BLaER1 (cell line): ENCODE results near the gene COX14.
"Not testable (repeated sequence)": the region's sequence is repeated elsewhere in the genome, so short reads cannot be mapped to it uniquely, and the experiment has no call there.

Source experiments
- H3K27ac ChIP-seq: shearing (Covaris generic); formaldehyde crosslinking; 2 replicates; pipeline ENCODE4 v1.8.1; 2022
- H3K27me3 ChIP-seq: shearing (Covaris generic); formaldehyde crosslinking; 2 replicates; pipeline ENCODE4 v1.8.1; 2022
- H3K36me3 ChIP-seq: shearing (Covaris generic); formaldehyde crosslinking; 2 replicates; pipeline ENCODE4 v1.8.1; 2022
- H3K4me1 ChIP-seq: shearing (Covaris generic); formaldehyde crosslinking; 2 replicates; pipeline ENCODE4 v1.8.1; 2022
- H3K4me2 ChIP-seq: shearing (Covaris generic); formaldehyde crosslinking; 2 replicates; pipeline ENCODE4 v1.8.1; 2022
- H3K4me3 ChIP-seq: shearing (Covaris generic); formaldehyde crosslinking; 2 replicates; pipeline ENCODE4 v1.8.1; 2022
- H3K9ac ChIP-seq: shearing (Covaris generic); formaldehyde crosslinking; 2 replicates; pipeline ENCODE4 v1.8.1; 2022
- H3K9me3 ChIP-seq: shearing (Covaris generic); formaldehyde crosslinking; 2 replicates; pipeline ENCODE4 v1.8.1; 2022
- H4K20me1 ChIP-seq: shearing (Covaris generic); formaldehyde crosslinking; 2 replicates; pipeline ENCODE4 v1.8.1; 2022
- Cebpa-rat ChIP-seq: shearing (Covaris generic); IDR thresholded peaks from 2 replicates; pipeline ENCODE4 v1.8.1; 2022

Gene COX14

DNA sequence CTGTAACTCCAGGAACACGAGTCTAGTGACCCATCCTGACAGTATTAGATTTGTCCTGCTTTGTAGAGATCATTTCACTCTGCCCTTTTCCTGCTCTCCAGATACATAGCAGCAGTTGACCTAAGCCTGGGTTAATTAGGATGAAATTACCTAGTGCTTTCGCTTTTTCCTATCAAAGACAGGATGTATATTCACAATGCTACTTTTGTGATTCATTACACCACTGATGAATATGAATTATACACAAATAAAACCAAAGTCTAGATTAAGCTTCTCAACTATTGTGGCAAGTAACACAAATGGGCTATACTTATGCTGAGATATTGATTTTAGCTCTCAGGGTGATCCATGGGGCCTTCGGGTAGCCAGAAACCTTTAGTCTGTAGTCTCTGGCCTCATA lies 37.3 kb downstream of the COX14 start:
- Histone ChIP-seq H3K4me3 (no peak overlapping the region), H3K36me3 (peaks cover 43% of the 10 kb centered on the region), H3K9ac (no peak overlapping the region), H4K20me1 (peaks cover 77% of the 10 kb centered on the region), H3K27ac (no peak overlapping the region), H3K27me3 (no peaks in the 10 kb centered on the region), H3K9me3 (no peaks in the 10 kb centered on the region), H3K4me1 (no peaks in the 10 kb centered on the region), H3K4me2 (no peak overlapping the region)
- no peak for TF ChIP-seq Cebpa-rat

DNA sequence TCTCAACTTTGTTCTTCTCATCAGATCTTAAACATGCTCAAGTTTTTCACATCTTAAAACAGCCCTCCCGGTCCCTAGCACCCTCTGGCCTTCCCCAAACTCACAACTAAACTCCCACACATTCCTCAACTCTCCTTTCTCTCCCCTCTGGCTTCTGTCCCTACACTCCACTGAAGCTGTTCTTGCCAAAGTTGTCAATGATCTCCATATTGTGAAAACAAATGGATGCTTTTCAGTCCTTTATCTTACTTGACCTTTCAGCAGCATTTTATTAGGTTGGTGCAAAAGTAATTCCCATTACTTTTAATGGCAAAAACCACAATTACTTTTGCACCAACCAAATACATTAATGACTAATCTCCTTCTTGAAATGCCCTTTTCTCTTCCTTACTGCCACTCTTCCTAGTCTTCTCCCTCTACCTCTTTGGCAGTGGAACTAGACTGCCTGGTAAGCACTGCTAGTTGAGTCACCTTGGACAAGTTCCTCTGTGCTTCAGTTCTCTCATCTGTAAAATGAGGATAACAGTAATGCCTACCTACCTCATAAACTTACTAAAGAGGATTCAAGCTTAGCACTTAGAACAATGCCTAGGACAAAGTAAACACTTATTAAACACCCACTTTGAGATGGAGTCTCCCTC lies 39.1 kb downstream of the COX14 start:
- no peak overlapping the region for H3K27ac ChIP-seq
- no peak overlapping the region for H3K9ac ChIP-seq
- no peak for TF ChIP-seq Cebpa-rat
- no peak overlapping the region for H3K4me3 ChIP-seq
- H4K20me1 ChIP-seq = peaks cover 66% of the 10 kb centered on the region
- H3K36me3 ChIP-seq = peaks cover 46% of the 10 kb centered on the region
- H3K4me1 ChIP-seq = no peaks in the 10 kb centered on the region
- no peak overlapping the region for H3K4me2 ChIP-seq
- no peaks in the 10 kb centered on the region for H3K9me3 ChIP-seq
- H3K27me3 ChIP-seq = no peaks in the 10 kb centered on the region

DNA sequence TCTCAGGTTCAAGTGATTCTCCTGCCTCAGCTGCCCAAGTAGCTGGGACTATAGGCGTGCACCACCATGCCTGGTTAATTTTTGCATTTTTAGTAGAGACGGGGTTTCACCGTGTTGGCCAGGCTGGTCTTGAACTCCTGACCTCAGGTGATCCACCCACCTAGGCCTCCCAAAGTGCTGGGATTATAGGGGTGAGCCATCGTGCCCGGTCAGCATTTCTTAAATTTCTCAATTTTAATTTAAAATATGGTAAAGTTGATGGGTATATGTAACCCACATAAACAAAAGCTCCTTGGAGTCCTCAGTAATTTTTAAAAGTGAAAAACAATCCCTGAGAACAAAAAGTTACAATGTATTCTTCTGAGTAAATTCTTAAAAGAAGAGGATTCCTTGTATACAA lies 42.9 kb downstream of the COX14 start:
- H3K9ac ChIP-seq, H3K4me2 ChIP-seq, H3K27me3 ChIP-seq, H3K27ac ChIP-seq, H3K4me1 ChIP-seq, H3K9me3 ChIP-seq, H3K4me3 ChIP-seq: not testable (repeated sequence)
- Histone ChIP-seq H4K20me1 (peaks cover 64% of the 10 kb centered on the region), H3K36me3 (peaks cover 61% of the 10 kb centered on the region)

DNA sequence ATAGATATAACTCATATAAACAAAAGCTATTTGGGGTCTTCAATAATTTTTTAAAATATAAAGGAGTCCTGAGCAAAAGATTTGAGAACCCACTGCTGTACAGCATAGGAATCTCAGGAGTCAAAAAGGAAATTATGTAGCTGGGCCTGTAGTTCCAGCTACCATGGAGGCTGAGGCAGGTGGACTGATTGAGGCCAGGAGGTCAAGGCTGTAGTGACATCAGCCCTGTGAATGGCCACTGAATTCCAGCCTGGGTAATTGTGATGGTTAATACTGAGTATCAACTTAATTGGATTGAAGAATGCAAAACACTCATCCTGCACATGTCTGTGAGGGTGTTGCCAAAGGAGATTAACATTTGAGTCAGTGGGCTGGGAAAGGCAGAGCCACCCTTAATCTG lies 44.6 kb downstream of the COX14 start:
- no peak overlapping the region for H3K4me3 ChIP-seq
- no peak for TF ChIP-seq Cebpa-rat
- peaks cover 56% of the 10 kb centered on the region for H3K36me3 ChIP-seq
- peaks cover 9% of the 10 kb centered on the region for H3K9me3 ChIP-seq
- H3K27me3 ChIP-seq = no peaks in the 10 kb centered on the region
- H3K9ac ChIP-seq = no peak overlapping the region
- H3K4me1 ChIP-seq = no peaks in the 10 kb centered on the region
- no peak overlapping the region for H3K27ac ChIP-seq
- H3K4me2 ChIP-seq = no peak overlapping the region
- H4K20me1 ChIP-seq = peaks cover 62% of the 10 kb centered on the region

DNA sequence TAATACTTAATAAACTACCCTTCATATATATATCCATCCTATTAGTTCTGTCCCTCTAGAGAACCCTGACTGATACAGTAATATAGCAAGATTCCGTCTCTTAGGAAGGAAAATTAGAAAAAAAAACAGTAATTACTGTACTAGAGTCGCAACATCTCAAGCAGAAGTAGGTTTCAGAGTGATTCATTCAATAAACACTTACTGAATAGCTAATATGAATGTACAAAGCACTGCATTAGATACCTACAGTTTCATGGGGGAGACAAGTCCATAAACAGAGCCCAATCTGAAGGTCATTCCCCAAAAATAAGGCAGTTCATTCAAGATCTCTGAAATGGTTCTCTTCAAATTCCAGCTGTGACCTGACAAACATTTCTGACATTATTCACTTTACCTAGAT lies 45.2 kb downstream of the COX14 start:
- Histone ChIP-seq H3K9me3 (peaks cover 9% of the 10 kb centered on the region), H3K4me1 (no peaks in the 10 kb centered on the region), H3K4me3 (no peak overlapping the region), H3K4me2 (no peak overlapping the region), H3K9ac (no peak overlapping the region), H3K36me3 (peaks cover 50% of the 10 kb centered on the region), H3K27me3 (no peaks in the 10 kb centered on the region), H3K27ac (no peak overlapping the region), H4K20me1 (peaks cover 56% of the 10 kb centered on the region)
- TF ChIP-seq Cebpa-rat = no peak

DNA sequence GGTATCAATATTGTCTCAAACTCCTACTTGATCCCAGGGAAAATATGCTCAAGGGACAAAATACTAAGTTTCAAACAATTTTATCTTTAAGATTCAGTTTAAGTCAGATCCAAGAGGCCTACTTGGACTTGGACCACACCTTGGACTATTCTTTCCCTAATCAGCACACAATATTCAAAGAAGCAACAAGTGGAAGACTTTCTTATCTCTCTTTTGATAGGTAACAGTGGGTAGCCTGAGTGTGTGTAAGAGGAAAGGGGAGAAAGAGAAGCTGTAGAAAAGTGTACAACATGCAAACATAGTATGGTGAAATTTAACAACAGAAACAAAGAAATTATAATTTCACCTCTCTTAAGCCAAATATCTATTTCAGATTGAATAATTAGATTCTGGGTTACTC lies 48.6 kb downstream of the COX14 start:
- Histone ChIP-seq H3K27ac (no peak overlapping the region), H3K4me1 (peaks cover 14% of the 10 kb centered on the region), H3K4me2 (no peak overlapping the region), H3K36me3 (peaks cover 25% of the 10 kb centered on the region), H3K27me3 (no peaks in the 10 kb centered on the region), H3K4me3 (no peak overlapping the region), H3K9me3 (peaks cover 9% of the 10 kb centered on the region), H3K9ac (no peak overlapping the region), H4K20me1 (peaks cover 55% of the 10 kb centered on the region)
- no peak for TF ChIP-seq Cebpa-rat

DNA sequence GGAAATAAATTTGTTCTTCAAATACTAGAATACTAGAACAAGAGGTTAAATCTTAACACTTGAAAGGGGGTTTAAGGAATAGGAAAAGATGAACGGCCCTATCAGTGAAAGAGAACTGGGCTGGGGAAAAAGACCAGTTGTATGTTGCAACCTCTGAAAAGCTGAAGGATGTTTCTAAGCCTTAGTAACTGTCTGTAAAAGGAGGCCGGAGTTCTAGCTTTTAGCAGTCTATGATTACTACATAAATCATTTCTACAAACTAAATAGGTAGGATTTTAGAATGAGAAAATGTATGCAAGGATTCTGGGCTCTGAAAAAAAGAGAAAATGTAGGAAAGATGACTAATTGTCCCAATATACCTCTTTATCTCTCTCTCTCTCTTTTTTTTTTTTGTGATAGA lies 50.2 kb downstream of the COX14 start:
- no peak overlapping the region for H3K4me2 ChIP-seq
- no peaks in the 10 kb centered on the region for H3K27me3 ChIP-seq
- H3K4me1 ChIP-seq = peaks cover 22% of the 10 kb centered on the region
- peaks cover 2% of the 10 kb centered on the region; the same call in 1 of the 2 replicates for H3K9me3 ChIP-seq
- TF ChIP-seq Cebpa-rat = no peak
- H3K4me3 ChIP-seq = no peak overlapping the region
- H3K36me3 ChIP-seq = peaks cover 16% of the 10 kb centered on the region
- H3K27ac ChIP-seq = no peak overlapping the region
- H3K9ac ChIP-seq = no peak overlapping the region
- peaks cover 47% of the 10 kb centered on the region for H4K20me1 ChIP-seq

DNA sequence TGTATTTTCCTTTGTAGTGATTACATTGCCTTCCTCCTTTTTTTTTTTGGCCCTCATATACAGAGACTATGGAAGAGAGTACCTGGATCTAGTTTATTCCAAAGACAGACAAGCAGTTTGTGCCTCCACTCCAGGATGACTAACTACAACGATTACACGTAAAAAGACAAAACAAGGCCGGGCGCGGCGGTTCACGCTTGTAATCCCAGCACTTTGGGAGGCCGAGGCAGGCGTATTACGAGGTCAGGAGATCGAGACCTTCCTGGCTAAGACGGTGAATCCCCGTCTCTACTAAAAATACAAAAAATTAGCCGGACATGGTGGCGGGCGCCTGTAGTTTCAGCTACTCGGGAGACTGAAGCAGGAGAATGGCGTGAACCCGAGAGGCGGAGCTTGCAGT lies 52.9 kb downstream of the COX14 start:
- Histone ChIP-seq H3K9ac (no peak overlapping the region), H3K4me2 (peak overlapping the region; percentile 91), H3K27ac (no peak overlapping the region), H3K9me3 (no peaks in the 10 kb centered on the region), H3K36me3 (no peaks in the 10 kb centered on the region), H3K4me1 (peaks cover 29% of the 10 kb centered on the region), H3K4me3 (no peak overlapping the region), H4K20me1 (peaks cover 30% of the 10 kb centered on the region), H3K27me3 (no peaks in the 10 kb centered on the region)
- no peak for TF ChIP-seq Cebpa-rat

DNA sequence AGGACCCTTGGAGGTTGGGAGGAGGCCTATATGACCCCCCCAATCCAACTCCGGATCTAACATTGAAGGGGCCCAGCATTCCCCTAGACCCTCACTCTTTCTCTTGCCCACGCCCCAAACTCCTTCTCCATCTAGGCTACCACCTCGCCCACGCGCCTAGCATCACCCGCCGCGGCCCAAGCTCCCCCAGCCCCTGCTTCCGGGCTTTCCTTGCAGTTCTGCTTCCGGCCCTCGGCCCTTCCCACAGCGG lies 54.7 kb downstream of the COX14 start:
- Histone ChIP-seq H3K4me3 (peak overlapping the region; percentile 78), H3K9me3 (no peaks in the 10 kb centered on the region), H3K27ac (peak overlapping the region; percentile 86), H3K9ac (peak overlapping the region; percentile 83), H4K20me1 (peaks cover 15% of the 10 kb centered on the region; the same call in 1 of the 2 replicates), H3K36me3 (no peaks in the 10 kb centered on the region), H3K27me3 (no peaks in the 10 kb centered on the region), H3K4me2 (peak overlapping the region; percentile 91), H3K4me1 (peaks cover 29% of the 10 kb centered on the region)
- TF ChIP-seq Cebpa-rat = no peak

DNA sequence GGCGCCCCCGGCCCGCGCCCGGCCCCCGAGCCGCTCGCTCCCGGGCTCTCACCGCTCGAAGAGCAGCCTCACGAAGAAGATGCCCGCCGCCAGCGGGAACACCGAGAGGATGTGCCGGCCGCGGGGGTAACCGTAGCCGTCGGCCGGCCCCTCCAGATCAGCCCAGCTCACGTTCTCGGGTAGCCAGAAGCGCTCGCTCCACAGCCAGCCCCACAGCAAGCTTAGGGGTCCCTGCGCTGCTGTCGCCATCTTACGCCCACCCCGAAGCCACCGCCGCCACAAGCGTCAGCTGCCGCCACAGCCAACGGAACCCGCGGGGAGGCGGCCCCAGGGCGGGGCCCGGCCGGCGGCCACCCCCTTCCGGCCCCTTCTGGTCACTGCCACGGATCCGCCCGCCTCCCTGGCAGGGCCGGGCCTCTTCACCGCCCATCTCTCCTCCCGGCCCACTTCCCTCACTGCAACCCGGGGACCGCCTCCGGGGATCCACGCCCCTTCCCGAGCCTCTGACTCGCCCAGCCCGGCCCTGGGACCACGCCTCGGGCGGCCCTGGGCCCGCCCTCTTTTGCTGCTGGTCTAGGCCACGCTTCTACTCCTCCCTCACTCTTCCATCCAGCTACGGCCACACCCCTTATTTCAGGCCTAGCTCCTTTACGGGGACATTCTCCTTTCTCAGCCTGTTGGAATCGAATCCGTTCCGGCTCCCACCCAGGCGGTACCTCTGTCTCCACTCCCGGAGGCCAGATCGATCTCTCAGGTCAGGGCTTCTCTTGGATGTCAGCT lies 55.2 kb downstream of the COX14 start, which contains the start of gene CERS5:
Gene CERS5, minus strand, starts transcription at position 321 of the 780 bp plus-strand sequence. Its CDS starts 72 bp downstream, at position 249.
- peak within 1 kb of the TSS; percentile 86 for H3K27ac ChIP-seq
- H3K9ac ChIP-seq = peak within 1 kb of the TSS; percentile 83
- no peaks in the 10 kb centered on the region for H3K27me3 ChIP-seq
- peaks cover 15% of the 10 kb centered on the region; the same call in 1 of the 2 replicates for H4K20me1 ChIP-seq
- peaks cover 33% of the 10 kb centered on the region for H3K4me1 ChIP-seq
- peak within 1 kb of the TSS; percentile 91 for H3K4me2 ChIP-seq
- no peak for TF ChIP-seq Cebpa-rat
- H3K9me3 ChIP-seq = no peaks in the 10 kb centered on the region
- H3K4me3 ChIP-seq = peak within 1 kb of the TSS; percentile 78
- H3K36me3 ChIP-seq = no peaks in the 10 kb centered on the region
